GM12891 (cell line): ENCODE data around the gene DNAAF8.

Source experiments
- POLR2A ChIP-seq: IDR thresholded peaks from 2 replicates; pipeline ENCODE4 v1.6.1; 2011; ENCODE audit warnings: low read depth, low read length, control low read depth
- POLR2AphosphoS5 ChIP-seq: IDR thresholded peaks from 2 replicates; pipeline ENCODE4 v1.6.1; 2011; ENCODE audit warnings: low read depth, low read length, control low read depth
- SPI1 ChIP-seq: IDR thresholded peaks from 2 replicates; pipeline ENCODE4 v1.6.1; 2011; ENCODE audit warnings: low read depth, low read length, control low read depth
- TAF1 ChIP-seq: IDR thresholded peaks from 2 replicates; pipeline ENCODE4 v1.6.1; 2011; ENCODE audit warnings: low read depth, low read length, control low read depth

- no peak for TF ChIP-seq POLR2A
- no peak for TF ChIP-seq TAF1
- no peak for TF ChIP-seq SPI1
- no peak for TF ChIP-seq POLR2AphosphoS5
These were observed 30.4 kb upstream of the DNAAF8 start for GRCh38 chr16:4703906-4704305.
